ENCODE results near the gene VWC2L.

The VWC2L gene

DNA sequence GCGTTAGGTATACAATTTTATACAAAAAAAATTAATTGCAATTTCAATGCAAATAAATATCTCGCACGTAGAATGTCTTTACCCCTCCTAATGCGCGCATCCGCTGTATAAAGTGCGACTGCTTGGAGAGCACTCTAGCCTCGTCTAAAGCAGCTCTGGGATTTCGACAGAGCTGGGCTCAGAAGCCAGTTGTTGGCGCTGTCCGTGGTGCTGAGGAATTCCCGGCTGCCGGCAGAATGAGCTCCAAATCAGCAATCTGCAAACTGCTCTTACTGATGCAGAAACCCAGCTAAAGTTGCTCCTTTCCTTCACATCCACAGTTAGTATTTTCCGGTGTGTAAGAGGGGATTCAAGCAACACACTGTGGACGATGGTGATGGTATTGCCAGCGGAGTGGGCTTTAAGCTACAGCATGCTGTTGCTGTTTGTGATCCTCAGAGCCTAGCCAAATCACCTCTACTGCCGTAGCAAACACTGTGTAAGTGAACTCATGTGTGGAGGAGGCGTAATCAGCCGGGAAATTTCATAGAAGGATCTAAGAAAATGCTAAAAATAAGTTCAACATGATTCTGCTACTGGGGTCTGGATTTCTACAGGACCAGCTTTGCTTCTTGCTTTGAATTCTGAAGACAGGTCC is at the start of gene VWC2L:
TSS of gene VWC2L (plus strand) at position 137 of the 637 bp plus-strand sequence. CDS start 3,140 bp downstream, outside the sequence.
- DNase-seq (ENCODE audit: low spot score) = peak; percentile 43

DNA sequence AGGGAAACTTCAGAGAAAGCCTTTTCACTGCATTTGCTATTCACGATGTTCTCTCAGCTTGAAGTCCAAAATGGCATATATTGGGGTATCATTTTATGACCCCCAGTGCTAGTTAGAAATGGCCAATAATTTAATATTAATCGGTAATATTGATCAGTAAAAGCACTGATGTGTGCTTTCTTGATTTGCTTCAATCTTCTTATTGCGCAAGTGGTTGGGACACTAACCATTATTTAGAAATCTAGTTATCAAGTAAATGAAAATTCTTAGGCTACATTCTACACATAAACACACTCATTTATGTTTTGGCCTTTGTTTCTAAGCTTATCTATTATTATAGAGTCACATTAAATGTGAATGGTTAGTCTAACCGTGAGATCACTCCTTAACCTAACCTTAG is 49.7 kb upstream of the VWC2L start:
- no peak for DNase-seq (ENCODE audit: low spot score)

- DNase-seq (ENCODE audit: low spot score) = no peak
These were observed 45.3 kb upstream of the VWC2L start for GRCh38 chr2:214365549-214365948.

DNA sequence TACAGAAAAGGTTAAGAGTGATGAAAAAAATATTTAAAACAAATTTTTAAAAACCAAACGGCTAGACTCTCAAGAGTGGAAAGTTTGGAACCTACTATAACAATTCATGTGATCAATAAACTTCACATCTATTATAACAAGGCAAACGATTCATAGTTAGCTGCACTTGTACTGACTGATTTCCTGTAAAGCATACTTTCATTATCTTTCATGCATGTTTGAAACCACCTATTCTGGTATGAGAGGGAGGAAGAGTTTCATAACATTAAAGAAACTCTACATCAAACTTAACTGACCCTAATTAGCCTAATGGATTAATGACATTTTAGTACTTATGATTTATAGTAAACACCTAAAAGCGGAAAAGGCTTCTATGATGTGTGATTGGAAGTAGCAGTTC is 43.7 kb upstream of the VWC2L start:
- no peak for DNase-seq (ENCODE audit: low spot score)

GRCh38 chr2:214376618-214377285 is 34.1 kb upstream of the VWC2L start:
- no peak for DNase-seq (ENCODE audit: low spot score)

- DNase-seq (ENCODE audit: low spot score) = no peak
These were observed 33.6 kb upstream of the VWC2L start for GRCh38 chr2:214377286-214377624.

GRCh38 chr2:214378455-214379103 is 32.3 kb upstream of the VWC2L start:
- no peak for DNase-seq (ENCODE audit: low spot score)

DNA sequence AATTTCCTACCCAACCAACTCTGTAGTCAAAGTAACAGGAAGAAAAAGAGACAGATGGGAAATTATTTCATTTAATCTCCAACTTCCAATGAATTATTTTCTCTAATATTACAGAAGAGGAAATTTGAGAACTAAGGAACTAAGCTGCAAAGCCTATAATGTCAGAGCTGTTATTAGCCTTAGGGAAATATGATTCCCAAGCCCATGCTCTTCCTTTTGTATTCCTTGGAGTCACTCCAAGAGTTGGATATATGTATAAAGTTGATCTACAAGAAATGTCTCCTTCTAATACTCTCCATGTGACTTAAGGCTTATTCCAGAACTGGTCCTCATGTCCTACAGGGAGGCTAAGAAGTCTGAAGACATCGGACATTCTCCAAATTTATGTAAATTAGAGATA is 31.6 kb upstream of the VWC2L start:
- DNase-seq (ENCODE audit: low spot score) = no peak

DNA sequence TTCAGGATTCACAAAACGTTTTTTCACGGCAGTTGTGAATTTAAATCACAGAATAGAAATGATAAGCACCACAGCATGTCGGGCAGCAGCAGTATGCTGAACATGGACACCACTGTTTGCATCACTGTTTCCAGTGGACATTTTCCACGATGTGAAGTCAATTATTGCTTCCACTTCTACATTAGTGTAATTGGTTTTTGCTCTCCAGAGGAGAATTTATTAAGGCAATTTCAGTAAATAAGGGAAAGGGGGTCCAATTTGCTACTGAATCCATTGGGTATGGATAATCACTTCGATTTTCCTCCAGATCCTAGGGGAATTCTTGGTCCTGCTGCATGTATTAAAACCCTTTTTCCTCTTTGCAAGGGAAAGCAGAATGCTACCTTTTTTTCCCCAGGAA is 30.2 kb upstream of the VWC2L start:
- DNase-seq (ENCODE audit: low spot score) = no peak

GRCh38 chr2:214382229-214382628 is 28.6 kb upstream of the VWC2L start:
- DNase-seq (ENCODE audit: low spot score) = no peak

GRCh38 chr2:214386720-214387119 is 24.1 kb upstream of the VWC2L start:
- DNase-seq (ENCODE audit: low spot score) = no peak

GRCh38 chr2:214389334-214389733 is 21.5 kb upstream of the VWC2L start:
- no peak for DNase-seq (ENCODE audit: low spot score)

DNA sequence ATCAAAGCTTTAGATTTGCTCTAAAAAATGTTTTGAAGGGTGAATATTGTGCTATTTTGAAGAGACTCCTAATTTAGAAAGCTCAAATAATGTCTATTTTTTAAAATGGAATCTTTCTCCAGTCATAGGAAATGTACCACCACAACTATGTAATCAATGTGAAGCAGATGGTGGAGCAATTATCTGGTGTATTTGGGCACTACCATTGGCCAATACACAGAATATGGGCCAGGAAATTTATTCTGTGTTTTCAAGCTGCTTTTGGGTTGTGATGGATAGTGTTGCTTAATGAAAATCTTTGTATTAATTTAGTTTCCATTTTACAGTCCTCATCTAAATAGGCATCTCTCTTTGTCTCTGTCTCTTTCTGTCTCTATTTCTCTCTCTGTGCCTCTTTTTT is 17.1 kb upstream of the VWC2L start:
- no peak for DNase-seq (ENCODE audit: low spot score)

DNA sequence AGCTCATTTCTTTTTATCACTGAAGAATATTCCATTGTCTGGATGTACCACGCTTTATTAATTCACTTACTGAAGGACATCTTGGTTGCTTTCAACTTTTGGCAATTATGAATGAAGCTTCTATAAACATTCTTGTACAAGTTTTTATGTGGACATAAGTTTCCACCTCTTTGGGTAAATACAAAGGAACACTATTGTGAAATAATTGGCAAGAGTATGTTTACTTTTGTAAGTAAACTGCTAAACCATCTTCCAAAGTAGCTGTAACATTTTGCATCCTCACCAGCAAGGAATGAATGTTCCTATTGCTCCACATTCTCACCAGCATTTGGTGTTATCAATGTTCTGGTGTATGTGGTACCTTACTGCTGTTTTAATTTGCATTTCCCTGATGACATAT is 15.8 kb upstream of the VWC2L start:
- no peak for DNase-seq (ENCODE audit: low spot score)

- DNase-seq (ENCODE audit: low spot score) = no peak
These were observed 9.3 kb upstream of the VWC2L start for GRCh38 chr2:214401580-214401979.

DNA sequence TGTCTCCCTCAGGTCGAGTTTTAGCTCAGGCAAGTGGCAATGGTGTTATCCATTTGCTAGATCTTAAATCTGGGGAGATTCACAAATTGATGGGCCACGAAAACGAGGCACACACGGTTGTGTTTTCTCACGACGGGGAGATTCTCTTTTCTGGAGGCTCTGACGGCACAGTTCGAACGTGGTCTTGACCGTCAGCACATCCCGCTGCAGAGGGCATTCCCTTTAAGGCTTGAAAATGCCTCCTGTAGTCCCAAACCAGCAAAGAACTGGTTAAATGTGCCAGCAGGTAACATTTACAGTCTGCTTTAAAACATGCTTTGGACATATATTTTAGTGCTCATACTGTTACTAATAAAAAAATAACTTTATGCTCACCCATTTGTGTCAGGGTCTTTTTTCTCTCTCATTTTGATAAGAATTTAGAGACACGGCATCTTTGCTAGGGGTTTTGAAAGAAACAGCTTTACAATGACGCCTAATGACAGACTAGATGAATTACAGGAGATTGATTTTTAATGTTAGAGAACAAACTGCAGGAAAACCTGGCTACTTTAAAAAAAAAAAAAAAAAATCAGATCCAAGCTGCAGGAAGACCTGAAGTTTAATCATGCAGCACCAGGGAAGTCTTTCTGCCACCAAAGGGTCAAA is 602 bp upstream of the VWC2L start:
- DNase-seq (ENCODE audit: low spot score) = no peak

- no peak for DNase-seq (ENCODE audit: low spot score)
These were observed 1.8 kb downstream of the VWC2L start for GRCh38 chr2:214412679-214413078.

- DNase-seq (ENCODE audit: low spot score) = no peak
These were observed 25.6 kb downstream of the VWC2L start for GRCh38 chr2:214436470-214436869.

DNA sequence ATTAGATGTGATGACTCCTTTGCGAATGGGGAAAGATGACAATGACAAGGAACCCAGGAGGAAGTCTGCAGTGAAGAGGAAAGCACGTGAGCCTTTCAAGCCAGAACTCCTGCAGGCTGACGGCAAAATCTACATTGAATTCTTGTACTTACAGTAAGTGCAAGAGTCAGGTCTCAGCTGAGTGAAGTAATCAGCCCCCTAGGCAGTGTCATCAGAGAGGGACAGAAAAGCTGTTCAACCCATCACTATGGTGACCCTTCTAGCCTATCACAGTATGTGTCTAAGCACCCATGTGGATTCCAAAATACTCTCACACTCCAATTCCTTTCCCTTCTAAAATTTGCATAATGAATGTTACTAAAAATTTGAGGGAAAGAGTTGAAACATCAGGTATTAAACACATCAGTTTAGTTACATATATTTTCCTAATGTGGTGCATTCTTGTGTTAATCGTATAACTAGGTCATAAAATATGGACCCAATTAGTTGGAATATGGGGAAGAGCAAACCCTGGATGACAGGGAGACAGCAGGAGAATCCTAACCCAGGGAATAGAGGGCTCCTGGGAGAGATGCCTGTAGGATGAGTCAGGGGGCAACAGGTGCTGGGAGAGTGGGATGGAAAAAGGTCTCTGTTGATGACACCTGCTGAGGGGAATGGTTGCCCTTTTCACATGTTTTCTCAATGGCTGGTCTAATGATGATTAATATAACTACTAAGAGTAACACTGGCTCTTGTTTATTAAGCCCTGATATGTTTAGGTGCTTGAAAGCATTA is 39.5 kb downstream of the VWC2L start:
- DNase-seq (ENCODE audit: low spot score) = no peak

DNA sequence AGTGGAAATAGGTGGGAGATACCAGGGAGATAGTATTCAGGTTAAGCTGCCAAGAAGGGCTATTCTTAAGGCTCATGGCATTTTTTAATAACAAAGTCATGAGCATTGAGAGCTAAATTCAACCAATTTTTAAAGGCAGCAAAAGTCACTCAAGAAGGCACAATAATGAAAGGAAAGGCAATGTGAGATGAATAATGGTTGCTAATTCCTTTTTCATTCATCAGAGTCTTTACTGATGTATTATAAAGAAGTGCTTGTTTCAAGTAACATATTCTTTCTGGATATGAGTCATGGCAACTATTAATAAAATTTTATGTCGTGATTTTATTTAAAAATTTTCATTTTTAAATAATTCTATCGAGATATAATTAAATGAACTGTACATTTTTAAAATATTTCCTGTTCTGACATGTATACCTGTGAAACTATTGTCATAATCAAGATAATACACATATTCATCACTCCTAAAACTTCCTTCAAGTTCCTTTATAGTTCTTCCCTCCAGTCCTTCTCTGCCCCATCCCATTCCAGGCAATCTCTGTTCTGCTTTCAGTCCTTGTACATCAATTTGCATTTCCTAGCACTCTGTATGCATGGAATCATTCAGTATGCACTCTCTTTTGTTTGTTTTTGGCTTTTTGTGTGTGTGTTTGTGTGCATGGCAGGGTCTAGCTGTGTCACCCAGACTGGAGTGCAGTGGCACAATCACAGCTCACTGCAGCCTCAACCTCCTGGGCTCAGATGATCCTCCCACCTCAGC is 40.8 kb downstream of the VWC2L start:
- DNase-seq (ENCODE audit: low spot score) = no peak

GRCh38 chr2:214465363-214466146 is 54.7 kb downstream of the VWC2L start:
- DNase-seq (ENCODE audit: low spot score) = no peak

All from SW480 (cell line).